ENCODE measurements around the gene NPFFR1. TPM values are rescaled to one million over a fixed set of nuclear protein-coding genes. Genes with fewer than 3 reads are reported as not detected.

The NPFFR1 gene
- total RNA-seq, 1 donor from 2014 or later, result not detected

- H3K27ac ChIP-seq, result peak overlapping the region; percentile 83
- H3K4me1 ChIP-seq, result peaks cover 48% of the 10 kb centered on the region
- no peak overlapping the region for H3K4me3 ChIP-seq
- intact Hi-C loops (cut with DNase I), result no loop called here
- H3K27me3 ChIP-seq, result no peaks in the 10 kb centered on the region
- DNase-seq (ENCODE audit: extremely low spot score in 2 of 2), result no peak
- TF ChIP-seq, protein P1, sequence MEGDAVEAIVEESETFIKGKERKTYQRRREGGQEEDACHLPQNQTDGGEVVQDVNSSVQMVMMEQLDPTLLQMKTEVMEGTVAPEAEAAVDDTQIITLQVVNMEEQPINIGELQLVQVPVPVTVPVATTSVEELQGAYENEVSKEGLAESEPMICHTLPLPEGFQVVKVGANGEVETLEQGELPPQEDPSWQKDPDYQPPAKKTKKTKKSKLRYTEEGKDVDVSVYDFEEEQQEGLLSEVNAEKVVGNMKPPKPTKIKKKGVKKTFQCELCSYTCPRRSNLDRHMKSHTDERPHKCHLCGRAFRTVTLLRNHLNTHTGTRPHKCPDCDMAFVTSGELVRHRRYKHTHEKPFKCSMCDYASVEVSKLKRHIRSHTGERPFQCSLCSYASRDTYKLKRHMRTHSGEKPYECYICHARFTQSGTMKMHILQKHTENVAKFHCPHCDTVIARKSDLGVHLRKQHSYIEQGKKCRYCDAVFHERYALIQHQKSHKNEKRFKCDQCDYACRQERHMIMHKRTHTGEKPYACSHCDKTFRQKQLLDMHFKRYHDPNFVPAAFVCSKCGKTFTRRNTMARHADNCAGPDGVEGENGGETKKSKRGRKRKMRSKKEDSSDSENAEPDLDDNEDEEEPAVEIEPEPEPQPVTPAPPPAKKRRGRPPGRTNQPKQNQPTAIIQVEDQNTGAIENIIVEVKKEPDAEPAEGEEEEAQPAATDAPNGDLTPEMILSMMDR (IDR thresholded peaks at IDR 0.05), result no peak
- peak in 1 of 2 donors; percentile 28 for TF ChIP-seq POLR2AphosphoS5 (IDR thresholded peaks at IDR 0.05; ENCODE audit: insufficient read depth in 1 of 2, low read depth in 1 of 2)
- no peaks in the 10 kb centered on the region for H3K9me3 ChIP-seq
- H3K36me3 ChIP-seq, result no peaks in the 10 kb centered on the region
Measured at GRCh38 chr10:70320751-70321150, 36.9 kb upstream of the NPFFR1 start.

DNA sequence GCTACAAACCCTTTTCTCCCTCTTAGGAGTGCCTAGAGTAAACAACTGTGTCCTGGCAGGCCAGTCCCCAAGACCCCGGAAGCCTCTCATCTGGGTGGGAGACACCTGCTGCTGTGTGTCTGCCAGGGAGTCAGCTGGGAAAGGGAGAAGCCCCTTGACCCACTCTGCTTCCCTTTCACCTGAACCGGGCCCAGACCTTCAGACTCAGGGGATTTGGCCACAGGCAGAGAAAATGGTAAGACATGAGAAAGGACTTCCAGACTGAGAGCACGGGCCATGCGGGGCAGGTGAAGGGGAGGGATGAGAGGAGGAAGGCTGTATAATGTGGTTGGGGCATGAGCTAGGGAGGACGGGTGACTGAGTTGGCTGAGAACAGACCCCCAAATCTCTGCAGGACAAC lies 36.0 kb upstream of the NPFFR1 start:
- H3K4me1 ChIP-seq, result peaks cover 38% of the 10 kb centered on the region
- H3K9me3 ChIP-seq, result no peaks in the 10 kb centered on the region
- H3K27me3 ChIP-seq, result no peaks in the 10 kb centered on the region
- H3K36me3 ChIP-seq, result no peaks in the 10 kb centered on the region
- peak overlapping the region; percentile 50 for H3K27ac ChIP-seq
- intact Hi-C loops (cut with DNase I), result no loop called here
- no peak overlapping the region for H3K4me3 ChIP-seq
- TF ChIP-seq, protein P1 (IDR thresholded peaks at IDR 0.05), result no peak
- TF ChIP-seq POLR2AphosphoS5 (IDR thresholded peaks at IDR 0.05; ENCODE audit: insufficient read depth in 1 of 2, low read depth in 1 of 2) (no peak), POLR2A (IDR thresholded peaks at IDR 0.05) (no peak)
- DNase-seq (ENCODE audit: extremely low spot score in 2 of 2), result no peak

DNA sequence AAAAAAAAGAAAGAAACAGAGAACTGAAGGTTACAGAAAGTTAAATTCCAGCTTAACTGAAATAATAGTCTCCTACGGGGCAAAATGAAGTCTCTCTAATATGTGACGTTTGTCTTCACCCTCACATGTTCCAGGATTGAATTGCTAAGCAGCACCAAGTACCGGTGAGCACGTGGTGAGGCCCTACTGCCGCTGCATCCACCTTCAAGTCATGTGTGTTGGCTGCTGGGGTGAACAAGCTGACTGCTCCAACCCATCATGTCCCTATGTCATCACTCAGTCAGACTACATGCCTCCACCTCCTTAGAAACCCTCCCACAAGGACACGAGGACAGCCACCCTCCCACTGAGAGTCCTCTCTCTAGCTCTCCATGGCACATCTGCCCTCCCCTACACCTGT lies 35.4 kb upstream of the NPFFR1 start:
- no peak overlapping the region for H3K4me3 ChIP-seq
- no peak overlapping the region for H3K27ac ChIP-seq
- DNase-seq (ENCODE audit: extremely low spot score in 2 of 2), result no peak
- no peaks in the 10 kb centered on the region for H3K27me3 ChIP-seq
- intact Hi-C loops (cut with DNase I), result no loop called here
- H3K4me1 ChIP-seq, result peaks cover 33% of the 10 kb centered on the region
- H3K9me3 ChIP-seq, result no peaks in the 10 kb centered on the region
- H3K36me3 ChIP-seq, result no peaks in the 10 kb centered on the region
- no peak for TF ChIP-seq POLR2AphosphoS5 (IDR thresholded peaks at IDR 0.05; ENCODE audit: insufficient read depth in 1 of 2, low read depth in 1 of 2)
- TF ChIP-seq POLR2A (IDR thresholded peaks at IDR 0.05), result no peak
- TF ChIP-seq, protein P1 (IDR thresholded peaks at IDR 0.05), result no peak

DNA sequence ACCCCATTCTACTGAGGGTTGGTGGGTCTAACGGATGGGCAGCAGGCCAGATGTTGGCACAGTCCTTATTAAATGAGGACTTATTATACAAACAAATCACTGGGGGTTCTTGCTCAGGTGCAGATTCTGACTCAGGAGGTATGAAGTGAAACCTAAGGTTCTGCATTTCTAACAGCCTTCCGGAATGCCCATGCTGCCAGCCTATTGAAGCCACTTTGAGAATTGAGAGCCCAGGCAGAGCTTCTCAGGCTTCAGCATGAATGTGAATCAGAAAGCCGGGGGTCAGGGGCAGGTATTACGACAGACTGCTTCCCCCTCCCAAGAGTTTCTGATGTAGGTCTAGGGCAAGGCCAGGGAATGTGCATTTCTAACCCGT lies 34.1 kb upstream of the NPFFR1 start:
- peaks cover 20% of the 10 kb centered on the region for H3K4me1 ChIP-seq
- no peak overlapping the region for H3K4me3 ChIP-seq
- intact Hi-C loops (cut with DNase I), result no loop called here
- H3K27ac ChIP-seq, result no peak overlapping the region
- no peaks in the 10 kb centered on the region for H3K9me3 ChIP-seq
- no peaks in the 10 kb centered on the region for H3K36me3 ChIP-seq
- H3K27me3 ChIP-seq, result no peaks in the 10 kb centered on the region
- no peak for DNase-seq (ENCODE audit: extremely low spot score in 2 of 2)
- no peak for TF ChIP-seq POLR2AphosphoS5 (IDR thresholded peaks at IDR 0.05; ENCODE audit: insufficient read depth in 1 of 2, low read depth in 1 of 2)
- TF ChIP-seq POLR2A (IDR thresholded peaks at IDR 0.05), result no peak
- TF ChIP-seq, protein P1 (IDR thresholded peaks at IDR 0.05), result no peak

- intact Hi-C loops (cut with DNase I), result no loop called here
- H3K4me3 ChIP-seq, result no peak overlapping the region
- H3K4me1 ChIP-seq, result peaks cover 16% of the 10 kb centered on the region
- no peaks in the 10 kb centered on the region for H3K27me3 ChIP-seq
- no peaks in the 10 kb centered on the region for H3K36me3 ChIP-seq
- no peaks in the 10 kb centered on the region for H3K9me3 ChIP-seq
- TF ChIP-seq, protein P1 (IDR thresholded peaks at IDR 0.05), result no peak
- TF ChIP-seq POLR2A (IDR thresholded peaks at IDR 0.05), result no peak
- no peak for TF ChIP-seq POLR2AphosphoS5 (IDR thresholded peaks at IDR 0.05; ENCODE audit: insufficient read depth in 1 of 2, low read depth in 1 of 2)
- no peak overlapping the region for H3K27ac ChIP-seq
- DNase-seq (ENCODE audit: extremely low spot score in 2 of 2), result no peak
Measured at GRCh38 chr10:70317272-70317942, 33.6 kb upstream of the NPFFR1 start.
